ENCODE measurements around the gene ATN1. TPM values are rescaled to one million over a fixed set of nuclear protein-coding genes. Genes with fewer than 3 reads are reported as not detected.
A peak's percentile ranks its signal among the peaks of the same experiment; 100 is the strongest.
"Not testable (repeated sequence)": the region's sequence is repeated elsewhere in the genome, so short reads cannot be mapped to it uniquely, and the experiment has no call there.

The ATN1 gene
- polyA plus RNA-seq, 3 donors: 0.40 to 10.6 TPM; not detected in 1

GRCh38 chr12:6887460-6887859 lies 40.3 kb upstream of the ATN1 start:
- H3K4me1 ChIP-seq (ENCODE audit: control insufficient read depth in 1 of 2, insufficient read depth in 2 of 2, low read length in 2 of 2): peaks cover 40 to 48% of the 10 kb centered on the region in 2 donors
- H2AFZ ChIP-seq (ENCODE audit: insufficient read depth, low read depth, low read length, poor library complexity, severe bottlenecking): no peak overlapping the region
- no peak for TF ChIP-seq CTCF (IDR thresholded peaks at IDR 0.05)
- intact Hi-C loops (cut with micrococcal nuclease): no loop called here
- H3K27ac ChIP-seq (ENCODE audit: low read depth in 1 of 2, low read length in 2 of 2): peak overlapping the region; percentile 34 to 44
- Mint-ChIP-seq H3K27ac (peak overlapping the region; percentile 74 to 91 (median 85)), H3K27me3 (ENCODE audit: low read depth in 3 of 3) (peaks cover 0 to 1% (median 1%) of the 10 kb centered on the region in 3 donors), H3K9me3 (no peaks in the 10 kb centered on the region), H3K36me3 (peaks cover 21 to 27% of the 10 kb centered on the region in 2 donors), H3K4me1 (peaks cover 45% of the 10 kb centered on the region), H3K4me3 (no peak overlapping the region)
- H3K79me2 ChIP-seq (ENCODE audit: insufficient read depth, low read length): peaks cover 4% of the 10 kb centered on the region
- H3K27me3 ChIP-seq (ENCODE audit: control insufficient read depth in 2 of 2, insufficient read depth in 2 of 2, low read length in 2 of 2): no peaks in the 10 kb centered on the region
- DNase-seq: peak; percentile 44 to 65 (median 65)
- 60% methylated on average over 1 of the region's 8 CpGs for WGBS (ENCODE audit: insufficient coverage)
- H3K9me3 ChIP-seq (replicated peaks in 1 of 2; ENCODE audit: control insufficient read depth in 1 of 2, insufficient read depth in 1 of 2, low read length in 2 of 2): no peaks in the 10 kb centered on the region
- no peaks in the 10 kb centered on the region for H4K20me1 ChIP-seq (ENCODE audit: insufficient read depth, low read length)
- H3K9ac ChIP-seq (ENCODE audit: insufficient read depth, low read length, poor library complexity, severe bottlenecking): no peak overlapping the region
- H3K4me3 ChIP-seq (replicated peaks in 1 of 3; ENCODE audit: low read depth in 2 of 3, low read length in 3 of 3): no peak overlapping the region
- H3K36me3 ChIP-seq (replicated peaks in 1 of 2; ENCODE audit: control insufficient read depth in 1 of 2, insufficient read depth in 2 of 2, low read length in 2 of 2): peaks cover 13 to 30% of the 10 kb centered on the region in 2 donors
- H3K4me2 ChIP-seq (replicated peaks; ENCODE audit: extremely low read depth, low read length, poor library complexity, severe bottlenecking): no peak overlapping the region

- no peak overlapping the region for H2AFZ ChIP-seq (ENCODE audit: insufficient read depth, low read depth, low read length, poor library complexity, severe bottlenecking)
- H3K4me3 ChIP-seq (replicated peaks in 1 of 3; ENCODE audit: low read depth in 2 of 3, low read length in 3 of 3): no peak overlapping the region
- H3K9ac ChIP-seq (ENCODE audit: insufficient read depth, low read length, poor library complexity, severe bottlenecking): no peak overlapping the region
- Mint-ChIP-seq H3K4me3 (no peak overlapping the region), H3K9me3 (no peaks in the 10 kb centered on the region), H3K36me3 (peaks cover 18% of the 10 kb centered on the region in 2 donors), H3K27ac (peak overlapping the region in 1 of 7 donors; percentile 28), H3K27me3 (ENCODE audit: low read depth in 3 of 3) (peaks cover 0 to 1% (median 1%) of the 10 kb centered on the region in 3 donors), H3K4me1 (peaks cover 45% of the 10 kb centered on the region)
- no peak for DNase-seq
- H3K27me3 ChIP-seq (ENCODE audit: control insufficient read depth in 2 of 2, insufficient read depth in 2 of 2, low read length in 2 of 2): no peaks in the 10 kb centered on the region
- H3K4me2 ChIP-seq (replicated peaks; ENCODE audit: extremely low read depth, low read length, poor library complexity, severe bottlenecking): no peak overlapping the region
- no peak for TF ChIP-seq CTCF (IDR thresholded peaks at IDR 0.05)
- no peaks in the 10 kb centered on the region for H4K20me1 ChIP-seq (ENCODE audit: insufficient read depth, low read length)
- 100% methylated on average over 1 of the region's 2 CpGs for WGBS (ENCODE audit: insufficient coverage)
- H3K4me1 ChIP-seq (ENCODE audit: control insufficient read depth in 1 of 2, insufficient read depth in 2 of 2, low read length in 2 of 2): peaks cover 40 to 48% of the 10 kb centered on the region in 2 donors
- intact Hi-C loops (cut with micrococcal nuclease): no loop called here
- peaks cover 4% of the 10 kb centered on the region for H3K79me2 ChIP-seq (ENCODE audit: insufficient read depth, low read length)
- no peaks in the 10 kb centered on the region for H3K9me3 ChIP-seq (replicated peaks in 1 of 2; ENCODE audit: control insufficient read depth in 1 of 2, insufficient read depth in 1 of 2, low read length in 2 of 2)
- H3K36me3 ChIP-seq (replicated peaks in 1 of 2; ENCODE audit: control insufficient read depth in 1 of 2, insufficient read depth in 2 of 2, low read length in 2 of 2): peaks cover 13 to 22% of the 10 kb centered on the region in 2 donors
- H3K27ac ChIP-seq (ENCODE audit: low read depth in 1 of 2, low read length in 2 of 2): no peak overlapping the region
These were observed 39.4 kb upstream of the ATN1 start for GRCh38 chr12:6888360-6888759.

- Histone ChIP-seq H3K36me3 (replicated peaks in 1 of 2; ENCODE audit: control insufficient read depth in 1 of 2, insufficient read depth in 2 of 2, low read length in 2 of 2) (peaks cover 10 to 17% of the 10 kb centered on the region in 2 donors), H3K4me1 (ENCODE audit: control insufficient read depth in 1 of 2, insufficient read depth in 2 of 2, low read length in 2 of 2) (peaks cover 41 to 51% of the 10 kb centered on the region in 2 donors)
- H2AFZ ChIP-seq (ENCODE audit: insufficient read depth, low read depth, low read length, poor library complexity, severe bottlenecking); H3K9me3 Mint-ChIP-seq; H3K79me2 ChIP-seq (ENCODE audit: insufficient read depth, low read length); H3K4me3 ChIP-seq (replicated peaks in 1 of 3; ENCODE audit: low read depth in 2 of 3, low read length in 3 of 3); H3K9me3 ChIP-seq (replicated peaks in 1 of 2; ENCODE audit: control insufficient read depth in 1 of 2, insufficient read depth in 1 of 2, low read length in 2 of 2); H3K27ac Mint-ChIP-seq; H3K9ac ChIP-seq (ENCODE audit: insufficient read depth, low read length, poor library complexity, severe bottlenecking); intact Hi-C loops (cut with micrococcal nuclease); H3K4me3 Mint-ChIP-seq; H3K4me2 ChIP-seq (replicated peaks; ENCODE audit: extremely low read depth, low read length, poor library complexity, severe bottlenecking); H4K20me1 ChIP-seq (ENCODE audit: insufficient read depth, low read length); DNase-seq; H3K27ac ChIP-seq (ENCODE audit: low read depth in 1 of 2, low read length in 2 of 2); H3K27me3 ChIP-seq (ENCODE audit: control insufficient read depth in 2 of 2, insufficient read depth in 2 of 2, low read length in 2 of 2); H3K27me3 Mint-ChIP-seq (ENCODE audit: low read depth in 3 of 3): not testable (repeated sequence)
- WGBS (ENCODE audit: insufficient coverage): no CpG with 5 or more reads among the region's 7 CpGs
- Mint-ChIP-seq H3K4me1 (peaks cover 46% of the 10 kb centered on the region), H3K36me3 (peaks cover 14 to 15% of the 10 kb centered on the region in 2 donors)
These were observed 39.0 kb upstream of the ATN1 start for GRCh38 chr12:6888794-6889193.
